ENCODE results near the gene TMEM132D. TPM values are rescaled to one million over a fixed set of nuclear protein-coding genes. Genes with fewer than 3 reads are reported as not detected.
"Not testable (repeated sequence)": the region's sequence is repeated elsewhere in the genome, so short reads cannot be mapped to it uniquely, and the experiment has no call there.

The TMEM132D gene
- total RNA-seq, 1 experiment from 2014 or later: 0.03 TPM

DNA sequence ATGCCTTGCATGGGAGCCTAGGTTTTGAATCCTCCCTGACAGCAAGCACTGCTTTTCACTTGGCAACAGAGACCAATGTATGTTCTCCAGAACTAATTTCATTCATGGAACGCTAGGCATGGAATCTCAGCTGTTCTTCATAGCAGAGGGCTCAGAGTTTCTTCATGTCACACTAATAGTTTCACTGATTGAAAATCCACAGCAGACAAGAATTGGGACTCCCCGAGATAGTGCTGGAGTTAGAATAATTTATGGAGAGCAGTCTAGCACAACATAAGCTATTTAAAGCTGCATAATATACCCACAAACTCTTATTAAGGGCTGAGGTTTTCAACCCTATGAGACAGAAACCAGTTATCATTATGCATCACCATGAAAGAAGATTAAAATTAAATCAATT, 342.5 kb downstream of the TMEM132D start:
- no peaks in the 10 kb centered on the region for H3K36me3 ChIP-seq
- H3K27me3 ChIP-seq: peaks cover 9% of the 10 kb centered on the region

GRCh38 chr12:129559776-129560175, 344.0 kb downstream of the TMEM132D start:
- no peak for DNase-seq

More for the DNA sequence above, 342.5 kb downstream of the TMEM132D start:
- Histone ChIP-seq H3K4me3 (no peak overlapping the region), H3K9me3 (no peaks in the 10 kb centered on the region)
- no peak for DNase-seq

DNA sequence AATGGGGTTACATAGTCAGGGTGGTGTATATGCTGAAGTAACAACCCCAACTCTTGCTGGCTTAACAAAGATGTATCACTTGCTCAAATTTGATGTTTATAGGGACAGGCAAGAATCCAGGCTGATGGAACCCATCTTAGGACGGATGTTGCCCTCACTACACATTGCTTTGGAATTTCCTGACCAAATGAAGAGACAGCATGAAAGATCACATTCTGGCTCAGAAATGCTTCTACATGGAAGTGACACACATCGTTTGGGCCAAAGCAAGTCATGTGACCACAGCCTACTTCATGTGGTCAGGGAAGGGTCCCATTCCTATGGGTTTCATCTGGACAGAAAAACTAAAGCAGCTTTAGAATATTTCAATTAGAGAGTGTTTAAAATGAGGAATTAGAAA, 345.8 kb downstream of the TMEM132D start:
- Histone ChIP-seq H3K36me3 (no peaks in the 10 kb centered on the region), H3K9me3 (no peaks in the 10 kb centered on the region), H3K4me3 (no peak overlapping the region), H3K27me3 (peaks cover 2% of the 10 kb centered on the region; the same call in 1 of the 2 replicates)
- no peak for DNase-seq

More at GRCh38 chr12:129559776-129560175, 344.0 kb downstream of the TMEM132D start:
- no peak overlapping the region for H3K4me3 ChIP-seq
- no peaks in the 10 kb centered on the region for H3K36me3 ChIP-seq
- H3K9me3 ChIP-seq: no peaks in the 10 kb centered on the region
- peaks cover 4% of the 10 kb centered on the region; the same call in 1 of the 2 replicates for H3K27me3 ChIP-seq

DNA sequence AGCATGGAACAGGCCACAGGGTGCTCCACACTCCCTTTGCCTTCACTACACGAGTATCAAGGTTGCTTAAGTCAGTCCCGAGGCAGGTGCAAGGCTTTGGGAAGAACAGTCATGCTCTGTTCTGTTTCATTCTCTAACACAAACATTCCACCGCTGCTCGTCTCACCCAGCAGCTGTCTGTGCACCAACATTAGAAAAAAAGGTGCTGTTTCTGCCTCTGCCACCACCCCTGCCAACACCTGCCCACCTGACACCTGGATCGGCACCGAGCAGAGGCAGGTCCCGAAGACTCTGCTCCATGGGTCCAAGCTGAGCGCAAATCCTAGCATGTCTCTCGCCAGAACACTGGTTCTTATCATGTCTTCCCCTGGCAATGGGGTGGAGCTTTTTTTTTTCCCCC, 347.7 kb downstream of the TMEM132D start:
- Histone ChIP-seq H3K9me3 (no peaks in the 10 kb centered on the region), H3K27me3 (peaks cover 2% of the 10 kb centered on the region; the same call in 1 of the 2 replicates), H3K4me3 (no peak overlapping the region), H3K36me3 (no peaks in the 10 kb centered on the region)
- no peak for DNase-seq

GRCh38 chr12:129552996-129553750, 350.7 kb downstream of the TMEM132D start:
- Histone ChIP-seq H3K36me3 (no peaks in the 10 kb centered on the region), H3K27me3 (no peaks in the 10 kb centered on the region), H3K9me3 (no peaks in the 10 kb centered on the region), H3K4me3 (no peak overlapping the region)
- DNase-seq: peak; percentile 58

DNA sequence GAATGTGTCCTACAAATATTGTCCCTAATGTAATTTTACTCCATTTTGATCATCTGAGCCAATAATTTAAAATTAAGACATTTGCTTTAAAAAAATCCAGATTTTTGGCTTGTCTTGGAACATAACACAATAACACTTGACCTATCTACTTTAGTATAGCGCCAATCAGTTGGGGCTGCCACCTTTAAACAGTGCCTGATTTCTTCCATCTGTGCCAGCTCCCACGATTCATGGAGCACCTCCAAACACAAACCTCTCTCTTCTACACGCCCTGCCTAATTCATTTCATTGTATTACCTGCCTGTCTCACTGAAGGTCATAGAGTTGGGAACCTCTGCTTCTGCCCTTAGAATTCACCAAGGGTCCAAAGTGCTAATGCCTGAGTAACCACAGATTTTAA, 352.4 kb downstream of the TMEM132D start:
- no peaks in the 10 kb centered on the region for H3K9me3 ChIP-seq
- no peak overlapping the region for H3K4me3 ChIP-seq
- no peaks in the 10 kb centered on the region for H3K36me3 ChIP-seq
- no peaks in the 10 kb centered on the region for H3K27me3 ChIP-seq
- no peak for DNase-seq

- H3K9me3 ChIP-seq: no peaks in the 10 kb centered on the region
- DNase-seq: no peak
- no peaks in the 10 kb centered on the region for H3K36me3 ChIP-seq
- no peak overlapping the region for H3K4me3 ChIP-seq
- H3K27me3 ChIP-seq: no peaks in the 10 kb centered on the region
Observed at GRCh38 chr12:129550353-129550752, 353.5 kb downstream of the TMEM132D start.

DNA sequence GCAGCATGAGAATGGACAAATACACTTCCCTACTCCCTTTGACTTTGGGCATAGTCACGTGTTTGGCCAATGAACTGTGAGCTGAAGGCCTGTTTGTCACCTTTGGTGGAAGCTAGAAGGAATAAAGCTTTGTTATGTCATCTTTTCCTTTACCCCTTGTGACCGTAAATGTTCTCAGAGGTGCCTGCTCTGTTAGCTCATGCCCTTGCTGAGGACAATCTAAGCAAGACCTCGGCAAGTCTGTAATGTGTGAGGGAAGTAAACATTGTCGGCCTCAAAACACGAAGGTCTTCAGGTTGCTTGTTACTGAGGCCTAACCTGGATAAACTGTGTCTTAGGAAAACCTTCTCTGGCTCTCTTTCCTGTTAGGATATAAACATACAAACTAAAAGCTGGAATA, 354.2 kb downstream of the TMEM132D start:
- Histone ChIP-seq H3K36me3 (no peaks in the 10 kb centered on the region), H3K27me3 (no peaks in the 10 kb centered on the region), H3K9me3 (no peaks in the 10 kb centered on the region), H3K4me3 (no peak overlapping the region)
- DNase-seq: no peak

- not testable (repeated sequence) for H3K9me3 ChIP-seq, H3K4me3 ChIP-seq, H3K27me3 ChIP-seq, DNase-seq, H3K36me3 ChIP-seq
Observed at GRCh38 chr12:129549020-129549419, 354.8 kb downstream of the TMEM132D start.

DNA sequence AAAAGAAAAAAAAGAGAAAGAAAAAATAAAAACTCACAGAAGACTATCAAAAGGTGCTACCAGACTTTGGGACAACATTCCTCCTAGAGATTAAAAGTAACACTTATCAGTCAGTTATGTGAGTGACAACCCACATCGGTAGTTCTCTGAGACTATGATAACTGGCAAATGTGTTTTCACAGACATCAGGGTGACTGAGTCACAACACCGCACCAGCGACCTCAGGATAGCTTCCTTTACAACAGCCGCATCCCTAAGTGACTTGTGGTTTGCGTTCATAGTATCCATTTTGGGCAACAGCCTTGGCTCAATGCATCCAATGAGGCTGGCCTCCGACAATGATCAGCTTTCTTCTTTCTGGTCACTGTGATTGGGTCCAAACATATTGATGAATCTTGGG, 359.1 kb downstream of the TMEM132D start:
- H3K36me3 ChIP-seq: no peaks in the 10 kb centered on the region
- H3K27me3 ChIP-seq: no peaks in the 10 kb centered on the region
- no peak for DNase-seq
- H3K4me3 ChIP-seq: no peak overlapping the region
- H3K9me3 ChIP-seq: no peaks in the 10 kb centered on the region

GRCh38 chr12:129540954-129541353, 362.9 kb downstream of the TMEM132D start:
- H3K27me3 ChIP-seq: no peaks in the 10 kb centered on the region
- H3K4me3 ChIP-seq: no peak overlapping the region
- DNase-seq: no peak
- no peaks in the 10 kb centered on the region for H3K36me3 ChIP-seq
- no peaks in the 10 kb centered on the region for H3K9me3 ChIP-seq

- no peak for DNase-seq
- no peak overlapping the region for H3K4me3 ChIP-seq
- no peaks in the 10 kb centered on the region for H3K9me3 ChIP-seq
- H3K27me3 ChIP-seq: no peaks in the 10 kb centered on the region; the same call in 1 of the 2 replicates
- no peaks in the 10 kb centered on the region for H3K36me3 ChIP-seq
Observed at GRCh38 chr12:129540249-129540648, 363.6 kb downstream of the TMEM132D start.

- not testable (repeated sequence) for DNase-seq, H3K36me3 ChIP-seq, H3K9me3 ChIP-seq, H3K4me3 ChIP-seq, H3K27me3 ChIP-seq
Observed at GRCh38 chr12:129538724-129539335, 365.0 kb downstream of the TMEM132D start.

DNA sequence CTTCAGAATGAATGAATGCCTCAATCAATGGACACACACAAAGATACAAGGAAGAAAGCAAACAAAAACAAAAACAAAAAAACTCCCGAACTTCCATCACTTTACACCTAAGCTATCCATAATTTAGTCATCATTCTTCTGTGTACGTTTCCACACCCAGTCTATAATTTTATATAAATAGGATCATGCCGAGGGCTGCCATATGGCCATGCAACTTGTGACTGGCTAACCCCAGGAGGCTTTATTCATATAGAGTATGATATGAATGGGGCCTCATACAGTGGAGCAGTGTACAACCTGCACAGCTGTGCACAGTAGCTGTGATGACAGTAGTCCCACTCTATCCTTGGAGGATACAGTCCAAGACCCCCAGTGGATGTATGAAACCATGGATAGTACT, 365.7 kb downstream of the TMEM132D start:
- Histone ChIP-seq H3K36me3 (no peaks in the 10 kb centered on the region), H3K4me3 (no peak overlapping the region), H3K9me3 (no peaks in the 10 kb centered on the region), H3K27me3 (no peaks in the 10 kb centered on the region; the same call in 1 of the 2 replicates)
- no peak for DNase-seq

- DNase-seq: no peak
- no peaks in the 10 kb centered on the region for H3K9me3 ChIP-seq
- H3K4me3 ChIP-seq: no peak overlapping the region
- H3K36me3 ChIP-seq: no peaks in the 10 kb centered on the region
- H3K27me3 ChIP-seq: no peaks in the 10 kb centered on the region; the same call in 1 of the 2 replicates
Observed at GRCh38 chr12:129534966-129535750, 368.7 kb downstream of the TMEM132D start.

- no peak for DNase-seq
- H3K4me3 ChIP-seq: no peak overlapping the region
- H3K36me3 ChIP-seq: no peaks in the 10 kb centered on the region
- H3K9me3 ChIP-seq: no peaks in the 10 kb centered on the region
- peaks cover 3% of the 10 kb centered on the region; the same call in 1 of the 2 replicates for H3K27me3 ChIP-seq
Observed at GRCh38 chr12:129532707-129533499, 370.9 kb downstream of the TMEM132D start.

Data from MG63 (cell line).